Activated CD8-positive, alpha-beta memory T cell treated with anti-CD3 and anti-CD28 coated beads, Interleukin-2, amount 50 U/mL, for 48 hours (primary cell): ENCODE data around the gene SLC3A2.
"Not testable (repeated sequence)": the region's sequence is repeated elsewhere in the genome, so short reads cannot be mapped to it uniquely, and the experiment has no call there.

ENCODE experiments used
- DNase-seq: peaks from one replicate; pipeline ENCODE4 v3.0.0-alpha.2; 2020

Gene SLC3A2

GRCh38 chr11:62880803-62881578 lies at the start of gene SLC3A2:
Gene SLC3A2 (plus strand): TSS chr11:62880896. CDS start chr11:62881024, 128 bp downstream.
- DNase-seq, result peak; percentile 95

- DNase-seq, result no peak
Measured at GRCh38 chr11:62830904-62831519, 49.7 kb upstream of the SLC3A2 start.

- peak; percentile 99 for DNase-seq
Measured at GRCh38 chr11:62831520-62832335, 49.0 kb upstream of the SLC3A2 start, which contains the start of gene STX5. Gene STX5 (minus strand): TSS chr11:62832051. CDS start chr11:62831243, 808 bp downstream.

- DNase-seq, result no peak
Measured at GRCh38 chr11:62832336-62833234, 48.1 kb upstream of the SLC3A2 start, which contains the start of gene TEX54. Gene TEX54 (minus strand): TSS chr11:62832841.

- no peak for DNase-seq
Measured at GRCh38 chr11:62835336-62835735, 45.4 kb upstream of the SLC3A2 start.

- peak; percentile 94 for DNase-seq
Measured at GRCh38 chr11:62839050-62839945, 41.4 kb upstream of the SLC3A2 start, which contains the start of gene WDR74. Gene WDR74 (minus strand): TSS chr11:62839590. CDS start chr11:62839570, 20 bp downstream.

DNA sequence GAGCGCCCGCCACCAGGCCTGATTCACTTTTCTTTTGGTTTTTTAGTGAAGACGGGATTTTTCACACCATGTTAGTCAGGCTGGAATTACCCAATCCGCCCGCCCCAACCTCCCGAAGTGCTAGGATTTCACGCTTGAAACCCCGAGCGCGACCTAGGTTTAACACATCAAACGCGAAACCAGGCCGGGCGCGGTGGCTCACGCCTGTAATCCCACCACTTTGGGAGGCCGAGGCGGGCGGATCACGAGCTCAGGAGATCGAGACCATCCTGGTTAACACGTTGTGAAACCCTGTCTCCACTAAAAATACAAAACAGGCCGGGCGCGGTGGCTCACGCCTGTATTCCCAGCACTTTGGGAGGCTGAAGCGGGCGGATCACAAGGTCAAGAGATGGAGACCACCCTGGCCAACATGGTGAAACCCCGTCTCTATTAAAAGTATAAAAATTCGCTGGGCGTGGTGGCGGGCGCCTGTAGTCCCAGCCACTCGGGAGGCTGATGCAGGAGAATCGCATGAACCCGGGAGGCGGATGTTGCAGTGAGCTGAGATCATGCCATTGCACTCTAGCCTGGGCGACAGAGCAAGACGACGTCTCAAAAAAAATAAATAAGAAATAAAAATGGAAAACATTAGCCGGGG lies 39.9 kb upstream of the SLC3A2 start:
- DNase-seq, result peak; percentile 91

- DNase-seq, result peak; percentile 94
Measured at GRCh38 chr11:62841361-62842170, 39.1 kb upstream of the SLC3A2 start.

DNA sequence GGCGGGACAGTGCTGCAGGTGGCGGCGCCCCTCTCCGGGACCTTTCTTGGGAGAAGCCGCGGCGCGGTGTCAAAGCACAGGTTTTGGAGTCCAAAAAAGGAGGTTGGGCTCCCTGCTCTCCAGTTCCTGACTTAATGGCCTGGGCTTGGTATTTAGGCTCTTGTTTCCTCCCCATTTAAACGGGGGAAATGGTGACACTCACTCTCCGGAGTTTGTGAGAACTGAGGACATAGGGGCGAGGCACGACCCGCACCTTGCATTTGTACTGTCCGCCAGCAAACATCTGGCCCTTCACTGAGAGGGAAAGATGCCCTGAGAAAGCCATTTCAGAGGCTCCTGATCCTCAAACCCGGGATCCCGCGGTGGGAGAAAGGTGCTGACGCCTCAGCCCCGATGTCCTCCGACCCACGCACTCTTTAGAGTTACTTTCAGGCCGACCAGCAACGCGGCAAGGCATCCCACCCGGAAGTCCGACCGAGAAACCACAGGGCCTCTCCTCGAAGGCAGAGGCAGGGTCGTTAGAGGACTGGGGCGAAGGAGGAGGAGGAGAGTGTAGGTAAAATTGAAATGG lies 38.4 kb upstream of the SLC3A2 start:
- DNase-seq, result peak; percentile 82

DNA sequence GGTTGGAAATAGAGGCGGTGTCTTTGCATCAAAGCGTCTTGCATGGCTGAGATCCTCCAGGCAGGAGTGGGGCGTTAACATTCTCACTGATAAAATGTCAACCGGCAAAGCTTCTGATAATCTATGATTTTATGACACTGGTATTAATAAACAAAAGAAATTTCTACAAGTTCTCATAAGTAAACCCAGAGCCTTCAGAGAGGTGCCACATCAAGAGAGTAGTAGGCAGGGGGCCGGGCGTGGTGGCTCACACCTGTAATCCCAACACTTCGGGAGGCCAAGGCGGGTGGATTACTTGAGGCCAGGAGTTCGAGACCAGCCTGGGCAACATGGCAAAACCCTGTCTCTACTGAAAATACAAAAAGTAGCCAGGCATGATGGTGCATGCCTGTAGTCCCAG lies 37.8 kb upstream of the SLC3A2 start:
- DNase-seq, result not testable (repeated sequence)

GRCh38 chr11:62843466-62843865 lies 37.2 kb upstream of the SLC3A2 start:
- no peak for DNase-seq

GRCh38 chr11:62844154-62844553 lies 36.5 kb upstream of the SLC3A2 start:
- no peak for DNase-seq

- DNase-seq, result no peak
Measured at GRCh38 chr11:62846177-62846576, 34.5 kb upstream of the SLC3A2 start.

DNA sequence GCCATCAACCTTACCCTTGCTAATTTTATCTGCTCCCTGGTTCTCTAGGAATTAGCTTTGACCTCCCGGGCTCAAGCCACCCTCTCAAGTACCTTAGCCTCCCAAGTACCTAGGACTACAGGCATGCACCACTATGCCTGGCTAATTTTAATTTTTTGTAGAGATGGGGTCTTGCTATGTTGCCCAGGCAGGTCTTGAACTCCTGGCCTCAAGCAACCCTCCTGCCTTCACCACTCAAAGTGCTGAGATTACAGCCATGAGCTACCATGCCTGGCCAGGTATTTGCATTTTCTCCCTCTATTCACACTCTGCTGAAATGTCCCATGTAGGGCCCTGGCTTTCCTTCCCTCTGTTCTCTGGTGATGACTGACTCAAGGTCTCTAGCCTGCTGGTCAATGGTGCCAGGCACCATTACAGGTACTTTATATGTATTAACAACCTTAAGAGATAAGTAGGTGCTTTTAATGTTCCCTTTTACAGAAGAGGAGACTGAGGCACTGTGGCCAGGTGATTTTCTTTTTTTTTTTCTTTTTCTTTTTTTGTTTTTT lies 32.9 kb upstream of the SLC3A2 start:
- DNase-seq, result no peak

DNA sequence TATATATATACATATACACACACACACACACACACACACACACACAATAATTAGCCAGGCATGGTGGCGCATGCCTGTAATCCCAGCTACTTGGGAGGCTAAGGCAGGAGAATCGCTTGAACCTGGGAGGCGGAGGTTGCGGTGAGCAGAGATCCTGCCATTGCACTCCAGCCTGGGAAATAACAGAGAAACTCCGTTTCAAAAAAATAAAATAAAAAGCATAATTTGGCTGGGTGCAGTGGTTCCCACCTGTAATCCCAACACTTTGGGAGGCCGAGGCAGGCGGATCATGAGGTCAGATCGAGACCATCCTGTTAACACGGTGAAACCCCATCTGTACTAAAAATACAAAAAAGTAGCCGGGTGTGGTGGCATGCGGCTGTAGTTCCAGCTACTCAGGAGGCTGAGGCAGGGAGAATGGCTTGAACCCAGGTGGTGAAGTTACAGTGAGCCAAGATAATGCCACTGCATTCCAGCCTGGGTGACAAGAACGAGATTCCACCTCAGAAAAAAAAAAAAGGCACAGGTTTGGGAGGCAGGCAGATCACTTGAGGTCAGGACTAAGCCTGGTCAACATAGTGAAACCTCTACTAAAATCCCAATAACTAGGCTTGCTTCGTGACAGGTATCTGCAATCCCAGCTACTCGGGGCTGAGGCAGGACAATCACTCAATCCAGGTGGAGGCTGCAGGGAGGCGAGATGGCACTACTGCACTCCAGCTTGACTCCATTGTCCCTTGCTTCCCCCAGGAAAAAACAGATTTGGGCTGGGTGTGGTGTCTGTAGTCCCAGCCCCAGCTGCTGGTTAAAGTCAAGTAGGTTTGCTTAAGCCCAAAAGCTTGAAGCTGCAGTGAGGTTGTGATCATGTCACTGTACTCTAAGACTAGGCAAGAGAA lies 29.5 kb upstream of the SLC3A2 start:
- DNase-seq, result peak; percentile 85

DNA sequence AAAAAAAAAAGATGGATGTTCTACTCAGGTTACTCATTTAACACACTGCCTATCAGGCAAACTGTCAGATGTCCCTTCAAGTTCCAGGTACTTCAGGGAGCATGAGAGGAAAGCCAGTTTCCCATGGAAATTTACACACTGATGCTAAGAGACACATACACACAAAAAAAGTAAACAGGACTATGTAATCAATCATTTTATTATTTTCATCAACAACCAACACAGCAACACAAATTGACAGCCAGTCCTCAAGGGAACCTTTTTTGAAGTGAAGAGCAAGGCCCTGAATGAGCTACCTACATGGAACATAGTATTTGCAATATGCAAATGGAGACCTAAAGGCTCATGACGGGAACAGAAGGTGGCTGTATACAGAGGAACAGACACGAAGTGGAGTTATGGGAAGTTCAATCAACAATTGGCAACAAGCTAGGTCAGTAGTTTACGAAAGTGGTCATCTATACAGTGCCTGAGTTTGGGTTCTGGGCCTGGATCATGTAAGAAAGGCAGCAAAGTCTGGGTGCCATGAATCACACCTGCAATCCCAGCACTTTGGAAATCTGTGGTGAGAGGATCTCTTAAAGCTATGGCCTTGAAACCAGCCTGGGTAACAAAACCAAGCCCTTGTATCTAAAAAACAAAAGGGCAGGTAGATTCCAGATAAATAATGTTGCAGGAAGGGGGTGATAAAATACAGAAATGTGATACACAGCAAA lies 28.7 kb upstream of the SLC3A2 start:
- DNase-seq, result no peak

DNA sequence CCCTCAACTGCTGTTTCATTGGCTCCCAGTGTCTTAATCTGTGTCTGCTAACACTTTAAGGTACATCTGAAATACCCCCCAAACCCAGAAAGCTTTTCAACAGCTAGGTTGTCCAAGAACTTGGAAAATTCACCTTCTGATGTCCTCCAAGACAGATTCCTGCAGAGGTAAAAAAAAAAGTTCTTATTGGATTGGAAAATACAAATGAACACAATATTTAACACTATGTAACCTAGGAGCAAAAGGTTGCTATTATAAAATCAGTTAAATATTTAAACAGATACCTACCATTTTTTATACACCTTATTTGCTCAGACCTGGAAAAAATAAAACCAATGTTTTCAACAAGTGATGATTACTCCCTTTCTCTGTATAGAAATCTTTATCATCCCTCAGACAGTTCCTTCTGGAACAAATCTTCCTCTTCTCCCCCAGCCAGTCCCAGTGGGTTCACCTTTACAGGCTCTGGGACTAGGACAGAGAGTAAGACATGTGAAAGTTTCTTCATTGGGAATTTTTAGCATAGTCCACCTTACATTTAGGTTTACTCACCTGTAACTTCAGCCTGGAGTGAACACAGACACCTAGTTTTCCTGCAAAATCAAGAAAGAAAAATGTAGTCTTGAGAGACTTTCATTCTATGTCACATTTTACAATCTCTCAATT lies 28.0 kb upstream of the SLC3A2 start:
- DNase-seq, result no peak
